Fibroblast of mammary gland (primary cell): ENCODE results near the gene CADM1.

Experiments used
- DNase-seq: peaks from one replicate; pipeline ENCODE4 v3.0.0-alpha.2; 2010; ENCODE audit warnings: low read depth
- H3K4me3 ChIP-seq: 2 replicates; pipeline ENCODE4 v1.5.1; 2011; ENCODE audit warnings: low read depth, mild to moderate bottlenecking, low read length, moderate library complexity; ENCODE audit not compliant: control insufficient read depth
- TF ChIP-seq, protein P1 (sequence below): conservative IDR thresholded peaks from 2 replicates; pipeline ENCODE4 v1.5.1; 2011; ENCODE audit warnings: low read depth, low read length, inconsistent platforms; ENCODE audit not compliant: control insufficient read depth, insufficient read depth

Gene CADM1

DNA sequence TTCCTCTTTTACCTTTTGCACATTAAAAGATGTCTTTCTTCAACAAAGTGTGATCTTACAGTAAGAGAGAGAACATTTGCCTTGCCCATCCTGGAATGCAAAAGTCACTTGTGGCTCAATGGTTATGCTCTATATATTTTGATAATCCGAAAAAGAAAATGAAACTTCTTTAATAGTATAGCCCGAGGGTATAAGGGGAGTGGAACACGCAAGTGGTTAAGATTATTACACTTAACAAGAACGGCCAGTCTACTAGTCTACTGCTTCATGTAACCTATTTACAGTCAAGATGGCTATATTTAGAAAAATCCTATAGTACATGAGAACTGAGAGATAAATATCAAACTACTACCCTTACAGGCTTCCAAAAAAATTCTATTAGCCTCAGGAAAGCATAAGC is 86.1 kb downstream of the CADM1 start:
- no peak overlapping the region for H3K4me3 ChIP-seq
- TF ChIP-seq, protein P1, sequence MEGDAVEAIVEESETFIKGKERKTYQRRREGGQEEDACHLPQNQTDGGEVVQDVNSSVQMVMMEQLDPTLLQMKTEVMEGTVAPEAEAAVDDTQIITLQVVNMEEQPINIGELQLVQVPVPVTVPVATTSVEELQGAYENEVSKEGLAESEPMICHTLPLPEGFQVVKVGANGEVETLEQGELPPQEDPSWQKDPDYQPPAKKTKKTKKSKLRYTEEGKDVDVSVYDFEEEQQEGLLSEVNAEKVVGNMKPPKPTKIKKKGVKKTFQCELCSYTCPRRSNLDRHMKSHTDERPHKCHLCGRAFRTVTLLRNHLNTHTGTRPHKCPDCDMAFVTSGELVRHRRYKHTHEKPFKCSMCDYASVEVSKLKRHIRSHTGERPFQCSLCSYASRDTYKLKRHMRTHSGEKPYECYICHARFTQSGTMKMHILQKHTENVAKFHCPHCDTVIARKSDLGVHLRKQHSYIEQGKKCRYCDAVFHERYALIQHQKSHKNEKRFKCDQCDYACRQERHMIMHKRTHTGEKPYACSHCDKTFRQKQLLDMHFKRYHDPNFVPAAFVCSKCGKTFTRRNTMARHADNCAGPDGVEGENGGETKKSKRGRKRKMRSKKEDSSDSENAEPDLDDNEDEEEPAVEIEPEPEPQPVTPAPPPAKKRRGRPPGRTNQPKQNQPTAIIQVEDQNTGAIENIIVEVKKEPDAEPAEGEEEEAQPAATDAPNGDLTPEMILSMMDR = no peak
- no peak for DNase-seq

DNA sequence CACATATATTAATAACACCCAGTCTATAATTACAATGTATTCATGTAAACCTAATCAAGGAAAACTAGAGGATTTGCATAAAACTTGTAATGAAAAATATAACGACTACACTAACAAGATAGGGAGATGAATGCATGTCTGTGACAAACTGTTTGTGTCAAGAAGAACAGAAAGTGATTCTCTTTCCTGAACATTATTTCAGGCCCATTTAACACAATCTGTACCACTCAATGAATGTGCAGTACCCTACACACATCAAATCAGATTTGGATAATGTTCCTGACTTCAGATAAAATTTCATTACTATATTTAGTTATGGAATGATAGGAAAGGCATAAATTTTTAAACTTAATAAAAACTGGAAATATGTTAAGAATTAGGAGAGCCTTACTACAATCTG is 93.1 kb downstream of the CADM1 start:
- H3K4me3 ChIP-seq = no peak overlapping the region
- TF ChIP-seq, protein P1 = no peak
- no peak for DNase-seq

DNA sequence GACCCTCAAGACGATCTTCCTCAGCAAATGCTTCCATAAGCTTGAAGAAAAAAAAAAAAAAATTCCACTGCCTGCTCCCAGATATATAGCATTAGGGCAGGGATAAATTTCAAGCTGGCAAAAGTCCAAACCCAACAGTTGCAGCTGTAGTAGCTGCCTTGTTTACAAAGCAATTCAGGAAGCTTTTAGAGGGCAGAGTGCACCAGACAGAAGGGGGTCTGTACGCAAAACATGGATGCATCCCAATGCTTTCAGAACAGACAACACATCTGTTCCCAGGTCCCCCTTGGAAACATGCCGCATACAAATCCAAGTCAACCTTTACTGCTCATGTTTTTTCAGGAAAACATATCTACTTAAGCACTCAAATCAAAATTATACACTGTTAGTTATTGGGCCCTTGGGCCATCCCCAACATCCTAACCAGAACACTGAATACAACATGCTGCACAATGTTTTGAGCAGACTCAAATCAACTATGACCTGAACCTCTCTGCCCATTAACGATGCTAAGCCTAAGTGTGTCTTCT is 94.5 kb downstream of the CADM1 start:
- no peak for DNase-seq
- TF ChIP-seq, protein P1 = no peak
- no peak overlapping the region for H3K4me3 ChIP-seq

DNA sequence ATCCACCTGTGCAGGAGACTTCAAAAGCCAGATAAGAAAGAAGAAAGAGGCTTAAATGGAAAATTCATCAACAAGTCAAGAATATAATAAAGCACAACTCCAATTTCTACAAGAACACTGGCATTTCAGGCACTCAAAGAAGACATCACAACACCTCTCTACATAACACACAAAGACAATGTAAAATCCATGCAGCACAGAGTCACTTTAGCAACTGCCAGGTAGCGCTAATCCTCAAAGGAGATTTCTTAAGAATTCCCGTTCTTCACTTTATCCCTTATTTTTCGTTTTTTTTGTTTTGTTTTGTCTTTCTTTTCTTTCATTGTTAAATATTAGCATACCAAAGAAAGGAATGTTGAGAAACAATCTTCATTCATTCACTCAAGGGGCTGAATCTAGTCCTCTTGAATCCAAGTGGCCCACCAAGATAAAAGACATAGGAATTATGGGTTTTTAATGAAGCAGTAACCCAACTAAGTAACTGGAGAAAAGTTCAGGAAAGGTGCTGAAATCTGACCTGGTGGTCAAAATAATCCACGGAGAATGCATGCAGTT is 95.0 kb downstream of the CADM1 start:
- no peak for DNase-seq
- TF ChIP-seq, protein P1 = no peak
- H3K4me3 ChIP-seq = no peak overlapping the region

DNA sequence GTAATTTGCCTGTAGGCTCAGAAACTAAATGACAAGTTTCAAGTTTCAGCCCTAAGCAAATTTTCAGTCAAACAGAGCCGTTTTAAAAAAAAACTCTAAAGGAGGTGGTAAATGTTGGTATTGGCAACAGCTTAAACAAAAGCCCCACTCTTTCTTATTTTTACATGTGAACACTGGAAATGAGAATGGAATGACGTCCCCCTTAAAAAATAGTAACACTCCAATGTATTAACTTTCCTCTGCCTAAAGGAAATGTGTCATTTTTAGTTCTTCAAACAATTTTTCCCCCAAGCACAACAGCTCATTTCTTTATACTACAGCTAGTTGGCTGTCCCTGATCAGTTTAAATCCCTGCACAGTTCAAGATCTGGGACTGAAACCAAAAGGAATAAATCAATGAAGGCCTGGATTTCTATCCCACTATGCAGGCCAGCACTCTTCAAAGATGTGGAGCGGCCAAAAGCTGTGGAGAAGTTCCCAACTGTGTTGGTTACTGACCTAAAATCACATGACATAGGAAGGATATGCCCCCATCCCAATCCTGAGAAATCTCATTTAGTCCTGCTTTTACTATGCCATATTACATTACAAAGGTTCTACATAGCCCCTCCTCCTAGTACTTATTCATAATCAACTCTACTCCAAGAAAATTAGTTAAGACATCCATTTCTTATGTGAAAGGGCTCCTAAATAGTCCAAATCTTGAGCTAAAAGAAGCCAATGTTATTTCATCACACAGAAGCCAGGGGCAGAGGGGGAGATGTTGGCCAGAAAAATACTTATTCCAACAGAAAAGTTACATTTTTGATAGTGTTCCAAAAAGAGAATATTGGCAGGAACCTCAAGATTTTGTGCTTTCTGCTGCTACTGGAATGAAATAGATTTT is 95.9 kb downstream of the CADM1 start:
- TF ChIP-seq, protein P1 = no peak
- DNase-seq = no peak

DNA sequence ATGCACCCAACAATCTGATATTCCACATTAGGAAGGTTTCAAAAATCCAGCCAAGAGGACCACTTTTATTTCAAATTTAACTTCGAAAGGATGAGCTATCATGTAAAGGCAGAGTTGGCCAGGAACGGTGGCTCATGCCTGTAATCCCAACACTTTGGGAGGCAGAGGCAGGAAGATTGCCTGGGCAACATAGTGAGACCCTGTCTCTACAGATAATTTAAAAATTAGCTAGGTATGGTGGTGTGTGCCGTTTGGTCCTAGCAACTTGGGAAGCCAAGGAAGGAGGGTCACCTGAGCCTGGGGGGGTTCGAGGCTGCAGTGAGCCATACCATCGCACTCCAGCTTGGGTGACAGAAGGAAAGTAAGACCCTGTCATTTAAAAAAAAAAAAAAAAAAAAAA is 96.7 kb downstream of the CADM1 start:
- DNase-seq = no peak
- H3K4me3 ChIP-seq = no peak overlapping the region
- TF ChIP-seq, protein P1 = no peak

More for the DNA sequence above, 95.9 kb downstream of the CADM1 start:
- H3K4me3 ChIP-seq = no peak overlapping the region
